Measurements from ENCODE around the gene LIPC.

Gene LIPC
- 0.61 to 0.88 (median 0.67) reads per million in 4 experiments for total RNA-seq

DNA sequence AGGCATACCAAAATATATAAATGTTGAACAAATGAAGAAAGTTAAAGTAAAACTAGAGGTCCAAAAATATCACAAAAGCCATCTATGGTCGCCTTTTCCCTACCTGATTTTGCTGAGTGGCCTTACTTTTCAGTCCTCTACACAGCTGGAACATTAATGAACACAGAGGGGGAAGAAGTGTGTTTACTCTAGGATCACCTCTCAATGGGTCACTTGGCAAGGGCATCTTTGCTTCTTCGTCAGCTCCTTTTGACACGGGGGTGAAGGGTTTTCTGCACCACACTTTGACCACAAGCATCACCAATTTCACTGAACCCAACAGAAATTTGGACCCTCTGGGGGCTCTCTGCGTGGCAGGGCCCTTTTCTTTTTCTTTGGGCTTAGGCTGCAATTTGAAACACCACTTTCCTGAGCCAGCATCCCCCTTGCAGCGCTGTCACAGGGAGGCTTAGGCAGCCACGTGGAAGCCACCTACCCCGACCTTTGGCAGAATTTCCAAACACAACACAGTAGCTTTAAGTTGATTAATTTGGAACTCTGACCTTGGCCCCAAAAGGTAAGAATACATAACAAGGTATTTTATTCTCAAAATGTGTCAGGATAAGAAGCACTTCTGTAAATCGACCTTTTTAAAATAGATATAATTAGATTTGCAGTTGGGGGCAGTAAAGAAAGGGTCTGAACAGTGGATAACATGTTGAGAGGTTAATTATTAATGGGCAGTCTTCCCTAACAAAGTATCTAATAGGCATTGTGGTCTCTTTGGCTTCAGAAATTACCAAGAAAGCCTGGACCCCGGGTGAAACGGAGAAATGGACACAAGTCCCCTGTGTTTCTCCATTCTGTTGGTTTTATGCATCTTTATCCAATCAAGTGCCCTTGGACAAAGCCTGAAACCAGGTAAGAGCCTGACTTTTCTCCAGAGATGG, at the start of gene LIPC:
TSS of gene LIPC (plus strand) at position 771 of the 929 bp plus-strand sequence. CDS start at position 813, 42 bp downstream.
- no peak for DNase-seq

DNA sequence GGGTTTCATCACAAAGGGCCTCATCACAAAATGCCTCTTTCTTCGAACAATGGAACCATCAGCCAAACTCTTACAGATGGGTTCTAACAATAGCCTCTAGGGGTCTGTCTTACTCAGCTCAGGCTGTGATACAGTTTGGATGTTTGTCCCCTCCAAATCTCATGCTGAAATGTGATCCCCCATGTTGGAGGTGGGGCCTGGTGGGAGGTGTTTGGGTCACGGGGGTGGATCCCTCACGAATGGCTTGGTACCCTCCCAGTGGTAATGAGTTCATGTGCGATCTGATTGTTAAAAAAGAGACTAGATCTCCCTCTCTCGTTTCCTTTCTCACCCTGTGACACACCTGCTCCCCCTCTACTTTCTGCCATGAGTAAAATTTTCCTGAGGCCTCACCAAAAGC, 47.9 kb upstream of the LIPC start:
- DNase-seq, result no peak

DNA sequence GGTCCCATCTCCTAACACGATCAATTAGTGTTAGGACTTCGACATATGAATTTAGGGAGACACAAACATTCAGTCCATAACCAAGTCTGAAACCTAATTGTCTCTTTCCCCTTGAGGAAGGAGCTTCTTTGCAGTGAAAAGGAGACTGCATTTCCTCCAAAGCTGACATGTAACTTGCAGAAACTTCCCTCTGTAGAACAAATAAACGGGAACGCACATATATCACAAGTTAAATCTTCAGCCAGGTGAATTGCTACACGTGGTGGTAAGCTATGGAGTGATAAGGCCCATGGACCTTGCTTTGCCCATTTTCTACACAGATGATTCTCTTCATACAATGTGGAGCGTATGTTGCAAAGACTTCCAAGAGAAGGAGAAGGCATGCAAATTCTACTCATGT, 47.1 kb upstream of the LIPC start:
- DNase-seq, result no peak

DNA sequence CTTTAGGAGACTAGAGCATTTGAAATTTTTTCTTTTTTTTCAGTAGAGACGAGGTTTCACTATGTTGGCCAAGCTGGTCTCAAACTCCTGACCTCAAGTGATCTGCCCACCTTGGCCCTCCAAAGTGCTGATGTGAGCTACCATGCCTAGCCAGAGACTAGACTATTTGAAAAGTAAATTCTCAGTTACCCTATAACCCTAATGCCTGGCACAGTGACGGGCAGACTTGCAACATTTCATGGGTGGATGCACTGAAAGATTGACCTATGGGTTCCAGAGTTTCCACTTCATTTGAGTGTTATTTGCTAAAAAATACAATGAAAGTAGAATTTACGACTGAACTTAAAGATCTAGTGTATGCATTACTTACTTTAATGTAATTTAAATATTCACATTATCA, 45.7 kb upstream of the LIPC start:
- DNase-seq, result no peak

DNA sequence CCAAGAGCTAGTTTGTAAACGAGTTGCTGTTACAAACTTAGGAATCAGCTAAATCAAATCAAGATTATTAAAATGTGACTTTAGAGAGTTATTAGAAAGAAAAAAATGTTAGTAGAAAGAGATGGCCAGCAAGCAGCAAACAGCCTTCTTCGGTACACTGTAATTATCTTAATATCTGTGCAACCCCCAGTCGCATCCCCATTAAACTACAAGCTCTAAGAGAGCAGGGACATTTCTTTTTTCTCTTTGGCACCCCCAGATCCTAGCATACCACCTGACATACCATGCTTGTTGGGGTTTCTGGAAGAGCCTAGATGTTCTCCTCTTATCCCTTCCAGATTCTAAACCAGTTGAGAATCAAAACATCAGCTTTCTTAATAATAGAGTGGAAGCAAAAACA, 45.1 kb upstream of the LIPC start:
- DNase-seq, result no peak

DNA sequence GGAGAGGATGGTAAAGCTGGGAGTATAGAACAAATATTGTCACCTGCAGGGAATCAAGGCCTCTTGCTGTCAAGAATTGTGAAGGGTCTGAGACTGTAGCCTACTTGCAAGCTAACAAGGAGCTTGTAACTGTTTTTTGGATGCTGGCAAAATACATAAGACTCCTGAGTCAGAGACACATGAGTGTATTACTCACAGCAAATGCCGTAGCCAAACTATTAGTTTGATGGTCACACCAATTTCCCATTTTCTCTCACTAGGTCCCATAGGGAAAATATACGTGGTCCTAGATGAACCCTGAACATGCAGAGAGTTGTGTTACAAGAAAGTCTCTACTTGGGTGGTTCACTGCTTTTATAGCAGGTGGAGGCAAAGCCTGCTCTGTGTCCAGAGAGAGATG, 44.7 kb upstream of the LIPC start:
- DNase-seq, result no peak

DNA sequence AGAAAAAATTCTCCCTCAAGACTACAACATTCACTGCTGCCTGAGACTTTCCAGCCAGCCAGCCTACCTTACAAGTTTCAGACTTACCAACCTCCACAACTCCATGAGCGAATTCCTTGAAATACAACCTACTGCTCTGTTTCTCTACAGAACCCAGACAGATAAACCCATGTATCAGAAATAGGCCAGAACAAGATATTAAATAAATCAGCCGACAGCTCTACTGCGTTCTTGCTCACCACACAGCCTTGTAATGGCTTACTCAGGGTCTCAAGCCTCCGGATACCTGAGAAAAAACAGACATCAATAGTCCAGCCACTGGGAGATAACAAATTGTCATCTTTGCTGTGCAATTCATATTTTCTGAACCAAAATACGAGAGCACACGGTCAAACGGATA, 43.6 kb upstream of the LIPC start:
- no peak for DNase-seq

DNA sequence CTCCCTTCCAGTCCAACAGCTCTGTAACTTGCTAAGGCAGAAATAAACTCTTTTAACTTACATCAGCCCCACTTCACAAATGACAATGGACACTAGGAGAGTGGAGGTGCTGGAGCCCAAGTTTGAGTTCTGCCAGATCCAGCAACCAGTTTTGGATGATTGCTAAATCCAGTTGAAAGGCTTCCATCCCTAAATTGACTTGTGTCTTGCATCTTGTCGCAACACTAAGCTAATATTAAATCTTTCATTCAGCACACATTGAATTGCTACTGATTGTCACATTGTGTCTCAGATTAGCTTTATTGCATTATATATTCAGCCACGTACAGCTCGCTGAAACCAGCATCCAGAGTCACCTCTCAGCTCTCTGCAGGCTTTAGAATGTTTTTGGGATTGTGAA, 41.7 kb upstream of the LIPC start:
- no peak for DNase-seq

DNA sequence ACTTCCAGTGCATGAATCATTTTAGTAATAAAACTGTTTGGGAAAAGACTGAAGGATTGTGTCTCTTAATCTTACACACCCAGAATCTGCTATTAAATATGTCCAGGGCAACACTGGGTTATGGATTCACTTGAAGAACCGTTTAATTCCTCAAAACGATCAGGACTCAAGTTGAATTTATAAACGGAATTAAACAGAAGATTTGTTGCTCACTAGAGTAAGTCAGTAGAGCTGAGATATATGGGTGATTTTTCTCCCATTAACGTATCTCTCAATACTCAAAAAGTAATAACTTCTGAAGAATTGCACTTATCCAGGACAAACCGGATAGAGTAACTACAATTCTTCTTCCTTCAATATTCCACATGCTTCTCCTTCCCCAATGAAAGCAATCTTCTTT, 41.1 kb upstream of the LIPC start:
- no peak for DNase-seq

DNA sequence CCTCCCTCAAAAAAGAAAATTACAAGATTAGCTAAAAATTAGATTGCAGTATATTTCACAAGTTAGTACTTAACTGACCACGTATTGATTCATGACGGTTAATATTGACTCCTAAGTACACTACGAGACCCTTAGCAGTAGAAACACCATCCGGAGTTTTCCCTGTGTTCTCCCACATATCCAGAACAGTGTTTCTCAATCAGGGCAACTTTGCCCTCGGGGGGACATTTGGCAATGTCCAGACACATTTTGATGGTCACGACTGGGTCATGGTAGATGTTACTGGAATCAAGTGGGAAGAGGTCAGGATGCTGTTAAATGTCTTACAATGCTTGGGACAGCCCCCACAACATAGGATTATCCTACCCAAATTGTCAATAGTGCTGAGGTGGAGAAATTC, 40.7 kb upstream of the LIPC start:
- DNase-seq, result no peak

DNA sequence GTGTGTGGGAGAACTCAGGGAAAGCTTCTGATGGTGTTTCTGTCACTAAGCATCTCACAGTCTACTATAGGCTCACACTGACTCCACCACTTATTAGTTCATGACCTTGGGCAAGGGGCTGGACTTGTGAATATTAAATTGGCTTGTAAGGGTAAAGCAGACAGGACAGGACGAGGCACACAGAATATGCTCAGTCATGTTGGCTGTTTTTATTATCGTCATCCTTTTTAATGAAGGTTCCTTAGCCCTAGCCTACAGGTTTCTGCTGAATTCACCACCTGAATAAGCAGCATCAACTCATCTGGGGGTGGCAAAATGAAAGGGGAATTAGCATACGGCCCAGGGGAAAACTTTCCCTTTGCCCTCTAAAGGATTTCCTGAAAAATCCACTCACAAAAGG, 39.6 kb upstream of the LIPC start:
- no peak for DNase-seq

DNA sequence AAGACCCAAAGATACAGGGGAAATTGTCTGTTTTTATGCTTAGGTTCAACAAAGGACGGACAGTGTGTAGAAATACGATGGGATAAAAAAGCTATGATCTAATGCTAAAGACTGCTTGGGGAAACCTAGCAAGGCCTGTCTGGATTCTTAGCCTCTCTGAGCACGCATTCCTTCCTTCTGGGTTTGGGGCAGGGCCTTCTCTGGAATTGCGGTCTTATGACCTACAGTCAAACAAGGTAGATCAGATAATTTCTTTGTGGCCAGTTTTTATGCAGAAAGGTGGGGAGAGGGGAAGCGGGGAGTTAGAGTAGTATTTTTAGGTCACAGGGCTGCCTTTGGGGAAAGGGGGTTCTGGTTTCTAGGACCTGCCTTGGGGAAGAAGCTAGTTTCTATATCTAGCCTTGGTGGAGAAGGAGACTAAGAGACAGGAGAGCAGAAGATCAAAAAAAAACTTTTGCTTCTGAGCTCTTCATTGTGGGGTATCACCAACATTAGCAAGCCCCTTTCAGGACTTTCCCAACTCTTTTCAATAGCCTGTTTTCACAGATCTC, 39.1 kb upstream of the LIPC start:
- no peak for DNase-seq

DNA sequence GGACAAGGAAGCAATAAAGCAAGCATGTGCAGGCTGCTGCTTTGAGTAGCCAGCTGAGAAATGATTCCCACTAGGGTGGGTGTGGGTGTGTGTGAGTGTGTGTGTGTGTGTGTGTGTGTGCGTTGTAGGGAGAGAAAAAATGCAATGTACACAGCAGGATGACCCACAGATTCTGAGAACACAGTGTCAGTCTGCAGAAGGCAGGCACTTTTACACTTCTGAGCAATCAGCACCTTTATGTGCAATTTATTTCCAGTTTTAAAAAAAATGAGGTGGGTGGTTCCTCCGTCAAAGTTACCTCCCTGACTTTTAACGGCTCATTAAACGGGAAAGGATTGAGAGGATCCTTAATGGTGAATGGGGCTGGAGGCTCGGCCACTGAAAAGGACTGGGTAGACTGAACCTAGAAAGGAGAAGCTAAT, 38.5 kb upstream of the LIPC start:
- no peak for DNase-seq

DNA sequence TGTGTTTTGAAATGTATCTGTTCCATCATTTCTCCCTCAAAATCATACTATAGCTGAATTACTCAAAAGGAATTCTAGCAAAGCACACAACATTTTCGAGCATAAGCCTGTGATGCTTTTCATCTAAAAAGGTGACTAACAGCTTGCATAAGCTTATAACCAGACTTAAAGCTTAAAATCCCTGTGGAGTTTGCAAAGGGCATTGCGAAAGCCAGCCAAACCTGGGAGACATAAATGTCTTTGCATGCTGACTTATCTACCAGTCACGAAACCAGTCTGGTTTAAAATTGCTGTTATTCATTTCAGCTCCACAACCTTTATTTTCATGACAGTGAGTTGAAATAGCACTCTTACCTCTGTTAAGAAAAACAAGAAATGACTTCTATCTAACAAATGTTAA, 35.6 kb upstream of the LIPC start:
- DNase-seq, result no peak

DNA sequence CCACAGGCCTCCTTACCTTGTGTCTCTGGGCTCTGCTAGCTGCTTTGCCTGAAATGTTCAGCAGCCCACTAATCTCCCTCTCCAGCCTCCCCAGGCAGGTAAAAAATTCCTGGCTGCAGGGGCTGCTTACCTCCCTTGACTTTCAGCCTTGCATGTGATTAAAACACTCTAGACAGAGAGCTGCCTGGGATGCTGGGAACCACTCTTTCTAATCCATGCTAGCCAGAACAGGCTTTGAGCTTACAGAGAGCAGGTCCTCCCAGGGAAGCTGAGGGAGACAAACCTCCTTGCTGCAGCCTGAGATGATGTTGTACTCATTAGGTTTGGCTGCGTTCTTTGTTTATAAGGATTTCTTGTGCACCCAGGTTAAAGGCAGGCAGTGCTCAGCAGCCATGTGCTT, 33.7 kb upstream of the LIPC start:
- DNase-seq, result no peak

DNA sequence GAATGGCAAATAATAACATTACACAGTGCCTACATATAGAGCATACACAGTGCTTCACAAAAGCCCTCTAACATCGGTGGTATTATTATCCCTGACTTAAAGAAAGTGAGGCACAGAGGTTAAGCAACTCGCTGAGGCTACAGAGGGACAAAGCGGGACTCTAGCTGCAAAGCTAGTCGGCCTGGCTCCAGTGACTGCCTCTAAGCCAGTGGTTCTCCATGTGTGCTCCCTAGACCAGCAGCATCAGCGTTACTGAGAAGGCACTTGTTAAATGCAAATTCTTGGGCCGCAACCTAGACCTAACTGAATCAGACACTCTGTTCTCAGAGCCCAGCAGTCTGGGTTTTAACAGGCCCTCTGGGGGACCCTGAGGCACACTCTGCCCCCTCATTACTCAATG, 33.1 kb upstream of the LIPC start:
- no peak for DNase-seq

DNA sequence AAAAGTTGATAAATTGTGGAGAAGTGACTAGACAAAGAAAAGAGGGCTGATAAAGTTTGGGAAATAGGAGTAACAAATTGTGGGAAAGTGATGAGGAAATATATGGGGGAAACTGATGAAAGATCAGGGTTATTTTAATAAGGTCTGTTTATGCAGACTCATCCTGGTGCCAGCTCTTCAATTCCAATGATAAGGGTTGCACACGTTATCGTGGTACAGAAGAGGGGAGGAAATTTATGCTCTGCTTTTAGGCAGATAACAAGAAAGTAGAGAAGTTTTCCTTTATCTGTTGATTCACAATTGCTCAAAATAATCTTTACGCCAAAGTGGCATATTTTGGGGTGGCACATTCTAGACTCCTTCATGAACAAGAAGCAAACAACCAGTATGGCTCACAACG, 32.1 kb upstream of the LIPC start:
- DNase-seq, result no peak

DNA sequence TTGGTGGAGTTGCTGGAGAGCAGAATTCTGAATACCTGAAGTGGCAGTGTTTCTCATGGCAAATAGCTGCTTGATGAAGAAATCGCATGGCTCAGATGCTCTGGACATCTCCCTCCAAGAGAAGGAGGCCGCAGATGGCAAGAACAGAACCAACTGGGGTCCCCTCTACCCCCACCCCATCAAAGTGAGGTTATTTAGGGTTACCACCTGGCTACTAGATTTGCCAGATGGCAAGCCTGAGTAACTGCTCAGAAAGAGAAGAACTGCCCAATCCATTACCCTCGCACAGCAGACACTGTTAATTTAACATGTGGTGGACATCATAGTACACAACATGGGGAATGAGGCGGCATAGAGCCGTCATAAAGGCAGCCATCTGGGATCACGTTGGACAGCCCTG, 30.5 kb upstream of the LIPC start:
- no peak for DNase-seq

DNA sequence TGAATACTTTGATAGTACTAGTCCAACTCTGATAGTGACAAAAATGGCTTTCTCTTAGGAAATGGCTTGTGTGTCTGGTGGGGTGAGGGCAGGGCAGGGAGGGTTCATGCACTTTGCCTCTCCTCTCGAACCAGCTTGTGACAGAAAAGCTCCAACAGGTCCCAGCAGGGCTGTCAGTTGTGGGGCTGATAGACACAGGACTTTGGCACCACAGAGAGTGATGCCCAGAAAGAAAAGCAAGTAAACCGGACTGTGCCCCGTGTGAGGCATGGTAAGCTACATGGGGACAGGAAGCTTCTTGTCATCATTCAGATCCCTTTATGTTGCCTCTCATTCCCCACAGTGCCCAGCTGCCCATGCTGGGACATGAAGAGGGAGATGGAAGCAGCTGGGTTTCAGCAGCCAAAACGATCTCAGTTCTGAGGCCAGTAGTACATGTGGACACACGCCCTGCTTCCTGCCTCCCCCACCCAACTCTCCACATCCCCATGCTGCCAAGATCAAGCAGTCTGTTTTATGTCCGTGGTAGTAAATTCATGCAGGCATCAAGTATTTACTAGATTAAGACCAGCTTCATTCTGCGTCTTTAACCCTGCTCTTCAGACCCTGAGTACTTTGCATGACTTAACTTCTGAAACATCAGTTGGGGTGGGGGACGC, 29.7 kb upstream of the LIPC start:
- DNase-seq, result no peak

DNA sequence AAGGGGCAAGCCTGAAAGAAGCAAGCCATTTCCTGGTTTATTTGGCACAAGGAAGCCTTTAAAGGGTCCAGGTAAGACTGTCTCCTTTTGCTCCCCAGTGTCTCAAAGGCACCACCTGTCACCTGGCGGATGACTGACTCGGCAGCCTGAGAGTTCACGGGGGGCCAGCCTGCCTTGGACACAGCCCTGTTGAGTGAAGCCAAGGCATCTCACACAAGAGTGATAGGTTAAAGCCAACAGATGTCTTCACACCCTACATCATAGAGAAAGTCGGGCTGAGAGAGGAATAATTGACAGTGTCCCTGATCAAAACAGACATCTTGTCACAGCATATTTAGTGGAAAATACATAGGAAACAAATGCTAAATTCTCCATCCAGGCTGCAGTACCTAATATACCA, 28.2 kb upstream of the LIPC start:
- no peak for DNase-seq

DNA sequence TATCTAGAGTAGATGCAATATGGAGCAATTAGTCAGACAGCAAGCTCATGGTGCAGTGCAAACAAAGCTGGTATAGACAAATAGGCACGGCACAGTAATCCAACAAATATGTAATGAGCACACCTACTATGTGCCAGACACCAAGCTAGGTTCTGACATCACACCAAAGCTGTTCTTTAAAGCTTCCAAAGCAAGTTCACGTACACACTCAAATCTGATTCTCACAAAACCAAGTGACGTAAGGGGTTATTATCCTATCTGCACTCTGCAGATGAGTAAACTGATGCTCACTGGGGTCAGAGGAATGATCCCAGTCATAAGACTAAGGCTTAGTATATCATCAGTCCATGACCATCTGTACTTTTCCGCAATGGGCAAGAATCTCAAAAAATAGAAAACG, 27.8 kb upstream of the LIPC start:
- DNase-seq, result no peak

DNA sequence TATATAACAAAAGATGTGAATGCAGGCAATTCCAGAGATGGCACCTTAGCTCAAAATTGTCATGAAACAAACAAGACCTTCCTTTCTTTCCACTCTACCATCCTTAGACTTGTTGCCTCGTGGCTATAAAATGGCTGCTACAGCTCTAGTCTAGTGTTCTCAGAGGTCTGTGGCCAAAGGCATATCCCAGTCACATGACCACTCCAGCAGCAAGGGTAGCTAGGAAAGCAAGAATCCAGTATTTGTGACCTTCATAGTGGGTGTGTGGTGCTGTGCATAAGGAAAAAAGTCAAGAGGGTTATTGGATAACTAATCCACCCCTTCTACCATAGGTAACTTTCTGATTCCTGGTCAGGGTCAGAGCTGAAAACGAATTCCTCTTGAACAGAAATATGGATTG, 27.1 kb upstream of the LIPC start:
- no peak for DNase-seq

DNA sequence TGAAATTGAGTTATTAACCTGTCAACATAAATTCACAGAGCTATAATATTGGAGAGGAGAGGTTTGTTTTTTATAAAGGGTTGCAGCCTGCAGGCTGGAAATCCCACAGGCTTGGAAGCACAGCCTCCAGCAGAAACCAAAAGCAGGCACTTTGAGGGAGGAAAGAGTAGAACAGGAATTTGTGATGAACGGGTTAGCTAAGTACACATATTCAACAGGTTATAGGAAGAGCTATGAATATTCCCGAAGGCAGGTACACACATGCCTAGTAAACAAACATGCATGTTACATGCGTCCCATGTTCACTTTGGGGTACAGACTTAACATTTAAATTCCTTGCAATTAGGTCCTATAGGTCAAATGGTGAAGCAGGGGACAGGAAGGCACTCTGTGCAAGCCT, 25.9 kb upstream of the LIPC start:
- DNase-seq, result no peak

DNA sequence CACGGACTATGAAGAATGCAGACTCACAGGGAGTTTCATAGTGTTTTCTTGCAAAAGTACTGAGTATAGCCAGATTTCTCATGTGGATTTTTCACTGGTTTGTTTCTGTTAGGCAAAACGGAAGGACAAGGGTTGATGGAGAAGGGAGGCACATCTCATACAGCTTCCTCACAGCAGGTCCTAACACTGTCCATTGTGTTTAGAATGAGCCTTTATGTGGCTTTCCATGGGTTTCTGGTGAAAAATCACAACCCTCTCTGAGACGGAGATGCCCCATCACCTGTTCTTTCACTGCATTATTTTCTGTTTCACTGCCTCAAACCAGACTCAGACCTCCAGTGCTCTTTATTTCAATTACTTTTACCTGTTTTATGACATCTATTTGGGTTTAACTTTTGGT, 25.0 kb upstream of the LIPC start:
- DNase-seq, result no peak

Measured in effector CD8-positive, alpha-beta T cell (primary cell).